HEK293 (cell line): ENCODE measurements around the gene XBP1.

Experiments used
- CTCF ChIP-seq: fragments of 450-650 bp; formaldehyde crosslinking; IDR thresholded peaks from 2 replicates; pipeline ENCODE4 v1.5.1; 2016; ENCODE audit warnings: missing biosample characterization, missing genetic modification characterization
- ZBTB44 ChIP-seq: fragments of 450-650 bp; IDR thresholded peaks from 2 replicates; pipeline ENCODE4 v1.5.1; 2018; ENCODE audit warnings: missing biosample characterization, mild to moderate bottlenecking, missing genetic modification characterization
- ZNF16 ChIP-seq: fragments of 450-650 bp; formaldehyde crosslinking; IDR thresholded peaks from 2 replicates; pipeline ENCODE4 v1.5.1; 2016; ENCODE audit warnings: low read depth, missing biosample characterization, missing genetic modification characterization
- ZNF704 ChIP-seq: fragments of 450-650 bp; formaldehyde crosslinking; IDR thresholded peaks from 2 replicates; pipeline ENCODE4 v1.5.1; 2016; ENCODE audit warnings: missing biosample characterization, missing genetic modification characterization

GRCh38 chr22:28773461-28773867 lies 26.9 kb downstream of the XBP1 start:
- TF ChIP-seq ZNF704 (tag by site-specific recombination) = no peak
- no peak for TF ChIP-seq ZNF16 (tag by site-specific recombination)
- TF ChIP-seq CTCF = no peak
- TF ChIP-seq ZBTB44 (tag by site-specific recombination) = no peak
